HepG2 (cell line): ENCODE data around the gene GPN2. TPM values are rescaled to one million over a fixed set of nuclear protein-coding genes. Genes with fewer than 3 reads are reported as not detected.
A peak's percentile ranks its signal among the peaks of the same experiment; 100 is the strongest.

Experiments used
- BRD4 ChIP-seq: sonication (generic); formaldehyde crosslinking; IDR thresholded peaks from 2 replicates; pipeline ENCODE4 v1.4.0; 2020; ENCODE audit warnings: missing genetic modification reagents
- CHCHD3 ChIP-seq: sonication (generic); formaldehyde crosslinking; IDR thresholded peaks from 2 replicates; pipeline ENCODE4 v1.8.0; 2022; ENCODE audit warnings: mild to moderate bottlenecking, missing genetic modification reagents, moderate library complexity
- HIVEP1 ChIP-seq: sonication (generic); formaldehyde crosslinking; IDR thresholded peaks from 2 replicates; pipeline ENCODE4 v1.4.0; 2020; ENCODE audit warnings: mild to moderate bottlenecking, missing genetic modification reagents
- LCORL ChIP-seq, 2 experiments: fragments of 450-650 bp in 1 of 2; sonication (generic) in 1 of 2; formaldehyde crosslinking in 1 of 2; IDR thresholded peaks; 2 replicates each; pipeline versions ENCODE4 v1.5.0 to v1.6.1; 2017 to 2020; ENCODE audit warnings: antibody characterized with exemption in 1 of 2, missing genetic modification reagents in 1 of 2
- NCOA1 ChIP-seq: sonication (generic); formaldehyde crosslinking; IDR thresholded peaks from 2 replicates; pipeline ENCODE4 v1.9.0; 2021; ENCODE audit warnings: missing genetic modification reagents
- NFE2L1 ChIP-seq: sonication (generic); formaldehyde crosslinking; IDR thresholded peaks from 2 replicates; pipeline ENCODE4 v1.4.0; 2020; ENCODE audit warnings: missing genetic modification reagents, mild to moderate bottlenecking, borderline replicate concordance
- NFYC ChIP-seq: IDR thresholded peaks from 2 replicates; pipeline ENCODE4 v1.6.1; 2016; ENCODE audit warnings: missing genetic modification reagents, missing compliant biosample characterization
- POLR2G ChIP-seq: fragments of 200-400 bp; formaldehyde crosslinking; IDR thresholded peaks from 2 replicates; pipeline ENCODE4 v1.6.1; 2018; ENCODE audit warnings: mild to moderate bottlenecking, low read depth, low read length, moderate library complexity
- RARA ChIP-seq: IDR thresholded peaks from 2 replicates; pipeline ENCODE4 v1.6.1; 2016; ENCODE audit warnings: missing genetic modification reagents, missing compliant biosample characterization
- RFX1 ChIP-seq: fragments of 450-650 bp; IDR thresholded peaks from 2 replicates; pipeline ENCODE4 v1.6.1; 2017
- SIN3A ChIP-seq: IDR thresholded peaks from 2 replicates; pipeline ENCODE4 v1.6.1; 2011; ENCODE audit warnings: low read depth, mild to moderate bottlenecking, control low read depth, low read length, borderline replicate concordance
- SKI ChIP-seq: fragments of 450-650 bp; IDR thresholded peaks from one replicate; pipeline ENCODE4 v1.6.1; 2018; ENCODE audit warnings: mild to moderate bottlenecking; ENCODE audit not compliant: partially characterized antibody
- ZNF468 ChIP-seq: sonication (generic); formaldehyde crosslinking; IDR thresholded peaks from 2 replicates; pipeline ENCODE4 v1.8.0; 2022; ENCODE audit warnings: mild to moderate bottlenecking, moderate library complexity, missing genetic modification reagents
- ZNF629 ChIP-seq: sonication (generic); formaldehyde crosslinking; conservative IDR thresholded peaks from 2 replicates; pipeline ENCODE4 v1.5.0; 2020; ENCODE audit warnings: missing genetic modification reagents
- ZNF749 ChIP-seq: sonication (generic); formaldehyde crosslinking; IDR thresholded peaks from 2 replicates; pipeline ENCODE4 v1.8.0; 2022; ENCODE audit warnings: mild to moderate bottlenecking, missing genetic modification reagents, moderate library complexity, borderline replicate concordance
- polyA plus RNA-seq, 8 experiments: library from polyadenylated mRNA; depleted of rRNA in 3 of 8; stranded (reverse) in 7 of 8; unstranded in 1 of 8; fragments of >200 nt; fragmentation: Illumina TruSeq in 4 of 8; extraction: Trizol in 4 of 8; gene quantifications; 2 replicates each; pipeline versions ENCODE4 v1.2.1 to v1.2.3, GENCODE V29; 2011 to 2016; ENCODE audit warnings: low read depth in 4 of 8, missing spikeins in 1 of 8, mixed read lengths in 1 of 8; ENCODE audit not compliant: insufficient read depth in 1 of 8
- total RNA-seq, 5 experiments: library from RNA; depleted of rRNA; stranded (reverse); fragments of >200 nt; fragmentation: Illumina TruSeq; extraction: Trizol; gene quantifications; 2 replicates each; pipeline ENCODE4 v1.2.3, GENCODE V29; 2016; ENCODE audit warnings: low read depth in 1 of 5
- TF ChIP-seq, protein P1 (sequence below), 2 experiments: sonication (generic) in 1 of 2; formaldehyde crosslinking in 1 of 2; IDR thresholded peaks; 2 replicates each; pipeline versions ENCODE4 v1.4.0 to v1.6.1; 2018 to 2020; ENCODE audit warnings: missing genetic modification reagents in 2 of 2, borderline replicate concordance in 1 of 2, low read depth in 1 of 2, mild to moderate bottlenecking in 1 of 2, missing biosample characterization in 1 of 2
- TF ChIP-seq, protein P2 (sequence below): sonication (generic); formaldehyde crosslinking; IDR thresholded peaks from 2 replicates; pipeline ENCODE4 v1.4.0; 2020; ENCODE audit warnings: mild to moderate bottlenecking, missing genetic modification reagents
- TF ChIP-seq, protein P3 (sequence below): sonication (generic); formaldehyde crosslinking; IDR thresholded peaks from 2 replicates; pipeline ENCODE4 v1.8.0; 2022; ENCODE audit warnings: mild to moderate bottlenecking, missing genetic modification reagents, moderate library complexity
- TF ChIP-seq, protein P4 (sequence below): sonication (generic); formaldehyde crosslinking; IDR thresholded peaks from 2 replicates; pipeline ENCODE4 v1.4.0; 2020; ENCODE audit warnings: missing genetic modification reagents, borderline replicate concordance
- TF ChIP-seq, protein P5 (sequence below): sonication (generic); formaldehyde crosslinking; IDR thresholded peaks from 2 replicates; pipeline ENCODE4 v1.8.0; 2022; ENCODE audit warnings: mild to moderate bottlenecking, missing genetic modification reagents

GPN2 gene
- total and polyA plus RNA-seq, 2 of the 13 experiments (the other 11 are each of a cell fraction or from before 2014, with no cell fraction given): 19.3 to 38.9 TPM

DNA sequence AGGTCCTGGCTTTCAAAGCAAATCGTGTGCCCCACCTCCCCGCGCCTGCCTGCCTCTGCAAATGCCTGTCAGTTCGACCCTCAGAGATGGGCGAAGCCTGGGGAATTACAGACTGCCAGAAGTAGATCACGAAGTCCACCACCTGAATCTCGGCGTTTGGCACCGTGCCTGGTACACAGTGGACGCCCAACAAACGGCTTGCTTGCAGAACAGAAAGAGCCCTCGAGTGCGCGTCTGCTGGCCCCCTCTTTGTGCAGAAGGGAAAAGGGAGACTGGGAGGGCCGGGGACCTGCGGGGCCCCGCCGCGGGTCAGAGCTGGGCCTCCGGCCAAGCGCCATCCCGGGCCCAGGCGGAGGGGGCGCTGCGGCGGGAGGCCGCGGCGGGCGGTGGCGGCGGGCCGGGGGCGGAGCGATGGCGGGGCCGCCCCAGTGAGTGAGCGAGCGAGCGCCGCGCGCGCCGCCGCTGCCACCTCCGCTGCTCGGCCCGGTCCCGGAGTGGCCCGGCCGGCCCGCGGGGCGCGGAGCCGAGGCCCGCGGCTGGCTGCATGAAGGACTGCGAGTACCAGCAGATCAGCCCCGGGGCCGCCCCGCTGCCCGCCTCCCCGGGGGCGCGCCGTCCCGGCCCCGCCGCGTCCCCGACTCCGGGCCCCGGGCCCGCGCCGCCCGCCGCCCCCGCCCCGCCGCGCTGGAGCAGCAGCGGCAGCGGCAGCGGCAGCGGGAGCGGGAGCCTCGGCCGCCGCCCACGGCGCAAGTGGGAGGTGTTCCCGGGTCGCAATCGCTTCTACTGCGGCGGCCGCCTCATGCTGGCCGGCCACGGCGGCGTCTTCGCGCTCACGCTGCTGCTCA lies 63.6 kb downstream of the GPN2 start, which contains the start of gene ZDHHC18 (continued):
- no peak for TF ChIP-seq ZNF749
- no peak for TF ChIP-seq ZNF629 (CRISPR knock-in tag)
- 0 out of 2 replicates have a peak, but pooled peaks have one; percentile 23 for TF ChIP-seq BRD4
- TF ChIP-seq, protein P1, sequence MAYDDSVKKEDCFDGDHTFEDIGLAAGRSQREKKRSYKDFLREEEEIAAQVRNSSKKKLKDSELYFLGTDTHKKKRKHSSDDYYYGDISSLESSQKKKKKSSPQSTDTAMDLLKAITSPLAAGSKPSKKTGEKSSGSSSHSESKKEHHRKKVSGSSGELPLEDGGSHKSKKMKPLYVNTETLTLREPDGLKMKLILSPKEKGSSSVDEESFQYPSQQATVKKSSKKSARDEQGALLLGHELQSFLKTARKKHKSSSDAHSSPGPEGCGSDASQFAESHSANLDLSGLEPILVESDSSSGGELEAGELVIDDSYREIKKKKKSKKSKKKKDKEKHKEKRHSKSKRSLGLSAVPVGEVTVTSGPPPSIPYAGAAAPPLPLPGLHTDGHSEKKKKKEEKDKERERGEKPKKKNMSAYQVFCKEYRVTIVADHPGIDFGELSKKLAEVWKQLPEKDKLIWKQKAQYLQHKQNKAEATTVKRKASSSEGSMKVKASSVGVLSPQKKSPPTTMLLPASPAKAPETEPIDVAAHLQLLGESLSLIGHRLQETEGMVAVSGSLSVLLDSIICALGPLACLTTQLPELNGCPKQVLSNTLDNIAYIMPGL (CRISPR knock-in tag; IDR thresholded peaks at IDR 0.05; ENCODE audit: borderline replicate concordance in 1 of 2, low read depth in 1 of 2): peak in 1 of 2 experiments; percentile 73; a peak in 1 of 4 replicates
- no peak for TF ChIP-seq RARA (CRISPR knock-in tag)
- TF ChIP-seq LCORL (IDR thresholded peaks at IDR 0.05): no peak
- TF ChIP-seq LCORL (CRISPR knock-in tag; IDR thresholded peaks at IDR 0.05): peak; percentile 46; the same call in 1 of the 2 replicates
- no peak for TF ChIP-seq NFYC
- TF ChIP-seq NCOA1 (CRISPR knock-in tag): no peak
- TF ChIP-seq NFE2L1: 0 out of 2 replicates have a peak, but pooled peaks have one; percentile 48
- TF ChIP-seq SKI: peak; percentile 27
- no peak for TF ChIP-seq ZNF468 (CRISPR knock-in tag)
- TF ChIP-seq, protein P2, sequence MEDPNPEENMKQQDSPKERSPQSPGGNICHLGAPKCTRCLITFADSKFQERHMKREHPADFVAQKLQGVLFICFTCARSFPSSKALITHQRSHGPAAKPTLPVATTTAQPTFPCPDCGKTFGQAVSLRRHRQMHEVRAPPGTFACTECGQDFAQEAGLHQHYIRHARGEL: no peak
- TF ChIP-seq RFX1: no peak
- no peak for TF ChIP-seq HIVEP1 (CRISPR knock-in tag)
- 0 out of 2 replicates have a peak, but pooled peaks have one; percentile 26 for TF ChIP-seq SIN3A
- TF ChIP-seq POLR2G: peak; percentile 40; the same call in 1 of the 2 replicates
- TF ChIP-seq, protein P3, sequence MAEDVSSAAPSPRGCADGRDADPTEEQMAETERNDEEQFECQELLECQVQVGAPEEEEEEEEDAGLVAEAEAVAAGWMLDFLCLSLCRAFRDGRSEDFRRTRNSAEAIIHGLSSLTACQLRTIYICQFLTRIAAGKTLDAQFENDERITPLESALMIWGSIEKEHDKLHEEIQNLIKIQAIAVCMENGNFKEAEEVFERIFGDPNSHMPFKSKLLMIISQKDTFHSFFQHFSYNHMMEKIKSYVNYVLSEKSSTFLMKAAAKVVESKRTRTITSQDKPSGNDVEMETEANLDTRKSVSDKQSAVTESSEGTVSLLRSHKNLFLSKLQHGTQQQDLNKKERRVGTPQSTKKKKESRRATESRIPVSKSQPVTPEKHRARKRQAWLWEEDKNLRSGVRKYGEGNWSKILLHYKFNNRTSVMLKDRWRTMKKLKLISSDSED: no peak
- TF ChIP-seq, protein P4, sequence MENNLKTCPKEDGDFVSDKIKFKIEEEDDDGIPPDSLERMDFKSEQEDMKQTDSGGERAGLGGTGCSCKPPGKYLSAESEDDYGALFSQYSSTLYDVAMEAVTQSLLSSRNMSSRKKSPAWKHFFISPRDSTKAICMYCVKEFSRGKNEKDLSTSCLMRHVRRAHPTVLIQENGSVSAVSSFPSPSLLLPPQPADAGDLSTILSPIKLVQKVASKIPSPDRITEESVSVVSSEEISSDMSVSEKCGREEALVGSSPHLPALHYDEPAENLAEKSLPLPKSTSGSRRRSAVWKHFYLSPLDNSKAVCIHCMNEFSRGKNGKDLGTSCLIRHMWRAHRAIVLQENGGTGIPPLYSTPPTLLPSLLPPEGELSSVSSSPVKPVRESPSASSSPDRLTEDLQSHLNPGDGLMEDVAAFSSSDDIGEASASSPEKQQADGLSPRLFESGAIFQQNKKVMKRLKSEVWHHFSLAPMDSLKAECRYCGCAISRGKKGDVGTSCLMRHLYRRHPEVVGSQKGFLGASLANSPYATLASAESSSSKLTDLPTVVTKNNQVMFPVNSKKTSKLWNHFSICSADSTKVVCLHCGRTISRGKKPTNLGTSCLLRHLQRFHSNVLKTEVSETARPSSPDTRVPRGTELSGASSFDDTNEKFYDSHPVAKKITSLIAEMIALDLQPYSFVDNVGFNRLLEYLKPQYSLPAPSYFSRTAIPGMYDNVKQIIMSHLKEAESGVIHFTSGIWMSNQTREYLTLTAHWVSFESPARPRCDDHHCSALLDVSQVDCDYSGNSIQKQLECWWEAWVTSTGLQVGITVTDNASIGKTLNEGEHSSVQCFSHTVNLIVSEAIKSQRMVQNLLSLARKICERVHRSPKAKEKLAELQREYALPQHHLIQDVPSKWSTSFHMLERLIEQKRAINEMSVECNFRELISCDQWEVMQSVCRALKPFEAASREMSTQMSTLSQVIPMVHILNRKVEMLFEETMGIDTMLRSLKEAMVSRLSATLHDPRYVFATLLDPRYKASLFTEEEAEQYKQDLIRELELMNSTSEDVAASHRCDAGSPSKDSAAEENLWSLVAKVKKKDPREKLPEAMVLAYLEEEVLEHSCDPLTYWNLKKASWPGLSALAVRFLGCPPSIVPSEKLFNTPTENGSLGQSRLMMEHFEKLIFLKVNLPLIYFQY (CRISPR knock-in tag): peak; percentile 62; the same call in 1 of the 2 replicates
- TF ChIP-seq CHCHD3 (CRISPR knock-in tag): no peak
- TF ChIP-seq, protein P5, sequence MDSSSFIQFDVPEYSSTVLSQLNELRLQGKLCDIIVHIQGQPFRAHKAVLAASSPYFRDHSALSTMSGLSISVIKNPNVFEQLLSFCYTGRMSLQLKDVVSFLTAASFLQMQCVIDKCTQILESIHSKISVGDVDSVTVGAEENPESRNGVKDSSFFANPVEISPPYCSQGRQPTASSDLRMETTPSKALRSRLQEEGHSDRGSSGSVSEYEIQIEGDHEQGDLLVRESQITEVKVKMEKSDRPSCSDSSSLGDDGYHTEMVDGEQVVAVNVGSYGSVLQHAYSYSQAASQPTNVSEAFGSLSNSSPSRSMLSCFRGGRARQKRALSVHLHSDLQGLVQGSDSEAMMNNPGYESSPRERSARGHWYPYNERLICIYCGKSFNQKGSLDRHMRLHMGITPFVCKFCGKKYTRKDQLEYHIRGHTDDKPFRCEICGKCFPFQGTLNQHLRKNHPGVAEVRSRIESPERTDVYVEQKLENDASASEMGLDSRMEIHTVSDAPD (CRISPR knock-in tag): no peak
